Activated naive CD8-positive, alpha-beta T cell treated with anti-CD3 and anti-CD28 coated beads, Interleukin-2, amount 50 U/mL, for 24 hours (primary cell): Measurements from ENCODE around the gene RMDN2.
"Not testable (repeated sequence)": the region's sequence is repeated elsewhere in the genome, so short reads cannot be mapped to it uniquely, and the experiment has no call there.

Source experiments
- ATAC-seq: fragments of 150-1000 bp; cut with Tn5 transposase; one replicate; pipeline ENCODE4 v1.10.0; 2021
- DNase-seq: peaks from one replicate; pipeline ENCODE4 v3.0.0; 2021
- H3K27ac Mint-ChIP-seq: one replicate; pipeline ENCODE4 v1.8.0; 2021; ENCODE audit warnings: mild to moderate bottlenecking, mixed read lengths
- H3K27me3 Mint-ChIP-seq: one replicate; pipeline ENCODE4 v1.8.0; 2021; ENCODE audit warnings: mixed read lengths
- H3K36me3 Mint-ChIP-seq: one replicate; pipeline ENCODE4 v1.8.0; 2021; ENCODE audit warnings: low read depth, mixed read lengths
- H3K4me1 Mint-ChIP-seq: one replicate; pipeline ENCODE4 v1.8.0; 2021; ENCODE audit warnings: mixed read lengths
- H3K4me3 Mint-ChIP-seq: one replicate; pipeline ENCODE4 v1.8.0; 2021; ENCODE audit warnings: mild to moderate bottlenecking, moderate library complexity, mixed read lengths
- H3K9me3 Mint-ChIP-seq: one replicate; pipeline ENCODE4 v1.8.0; 2021; ENCODE audit warnings: mixed read lengths

RMDN2 gene

DNA sequence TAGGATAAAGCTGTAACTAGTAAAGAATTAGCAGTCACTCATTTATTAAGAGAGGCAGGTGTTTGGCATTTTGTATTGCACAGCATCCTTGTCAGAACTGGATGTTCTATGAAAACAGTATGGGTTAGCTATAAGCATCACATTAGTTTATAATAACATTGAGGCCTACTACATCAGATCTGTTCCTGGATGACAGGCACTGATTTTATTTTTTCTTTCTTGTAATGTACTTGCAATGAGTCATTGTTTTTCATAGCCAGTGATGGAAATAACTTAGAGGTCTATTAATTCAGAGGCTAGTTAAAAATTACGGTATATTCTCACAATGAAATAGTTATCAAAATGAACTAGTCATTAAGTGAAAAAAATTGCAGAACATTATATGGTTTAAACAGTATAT lies 13.0 kb upstream of the RMDN2 start:
- ATAC-seq: no peak
- H3K4me3 Mint-ChIP-seq: no peak overlapping the region
- no peaks in the 10 kb centered on the region for H3K36me3 Mint-ChIP-seq

DNA sequence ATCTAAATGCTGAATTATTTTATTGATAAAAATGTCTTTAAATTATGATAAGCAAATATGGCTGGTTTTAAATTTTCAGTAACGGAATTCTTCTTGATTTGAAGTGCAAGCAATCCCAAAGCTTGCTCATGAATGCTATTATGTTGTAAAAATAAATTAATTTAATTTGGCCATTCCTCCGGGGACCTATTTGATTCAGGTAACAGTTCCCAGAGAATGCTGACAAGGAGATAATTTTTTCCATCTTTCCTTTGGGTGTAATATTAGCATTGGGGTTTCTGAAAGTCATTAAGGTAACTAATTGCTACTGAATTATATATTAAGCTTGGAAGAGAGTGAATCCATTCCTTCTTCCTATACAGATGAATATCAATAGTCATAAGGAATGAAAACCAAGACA lies 12.5 kb upstream of the RMDN2 start:
- no peak for ATAC-seq
- DNase-seq: no peak
- no peak overlapping the region for H3K4me3 Mint-ChIP-seq
- H3K9me3 Mint-ChIP-seq: no peaks in the 10 kb centered on the region
- H3K27ac Mint-ChIP-seq: no peak overlapping the region
- no peaks in the 10 kb centered on the region for H3K4me1 Mint-ChIP-seq
- no peaks in the 10 kb centered on the region for H3K36me3 Mint-ChIP-seq
- H3K27me3 Mint-ChIP-seq: no peaks in the 10 kb centered on the region

More for the DNA sequence above, 13.0 kb upstream of the RMDN2 start:
- H3K9me3 Mint-ChIP-seq: no peaks in the 10 kb centered on the region
- peaks cover 2% of the 10 kb centered on the region for H3K27me3 Mint-ChIP-seq
- no peak overlapping the region for H3K27ac Mint-ChIP-seq
- H3K4me1 Mint-ChIP-seq: no peaks in the 10 kb centered on the region
- no peak for DNase-seq

GRCh38 chr2:37914340-37914739 lies 10.7 kb upstream of the RMDN2 start:
- Mint-ChIP-seq H3K27ac (no peak overlapping the region), H3K27me3 (peaks cover 1% of the 10 kb centered on the region), H3K9me3 (no peaks in the 10 kb centered on the region), H3K36me3 (no peaks in the 10 kb centered on the region), H3K4me3 (no peak overlapping the region), H3K4me1 (no peaks in the 10 kb centered on the region)
- DNase-seq (no peak), ATAC-seq (no peak)

GRCh38 chr2:37915773-37916172 lies 9.3 kb upstream of the RMDN2 start:
- Mint-ChIP-seq H3K9me3 (no peaks in the 10 kb centered on the region), H3K4me1 (no peaks in the 10 kb centered on the region), H3K36me3 (no peaks in the 10 kb centered on the region), H3K27ac (no peak overlapping the region), H3K27me3 (peaks cover 6% of the 10 kb centered on the region), H3K4me3 (no peak overlapping the region)
- no peak for DNase-seq
- no peak for ATAC-seq

DNA sequence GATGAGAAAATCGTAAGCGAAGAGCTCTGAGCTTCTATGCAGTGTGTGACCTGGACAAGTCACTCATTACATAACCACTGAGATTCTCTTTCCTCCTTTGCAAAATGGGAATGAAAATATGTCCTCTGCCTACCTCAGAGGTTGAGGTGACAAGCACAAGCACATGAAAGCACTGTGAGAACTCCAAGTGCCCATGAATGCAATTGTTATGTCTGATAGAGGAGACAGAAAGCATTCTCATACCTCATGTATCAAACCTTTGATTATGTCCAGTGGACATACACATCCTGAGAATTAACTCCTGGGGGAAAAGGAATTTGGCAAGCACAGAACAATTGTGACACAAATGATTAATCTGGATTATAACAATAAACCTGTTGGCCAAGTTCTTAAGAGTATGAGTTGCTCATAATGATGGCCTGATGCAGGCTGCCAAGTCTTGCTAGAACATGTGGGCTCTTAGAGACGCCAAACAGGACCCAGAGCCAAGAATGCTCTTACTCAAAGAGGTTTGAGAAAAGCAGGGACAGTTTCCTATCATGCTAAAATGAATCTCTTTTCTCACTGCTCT lies 8.5 kb upstream of the RMDN2 start:
- Mint-ChIP-seq H3K4me1 (no peaks in the 10 kb centered on the region), H3K27me3 (peaks cover 6% of the 10 kb centered on the region), H3K36me3 (no peaks in the 10 kb centered on the region), H3K9me3 (no peaks in the 10 kb centered on the region), H3K27ac (no peak overlapping the region), H3K4me3 (no peak overlapping the region)
- DNase-seq (no peak), ATAC-seq (no peak)

DNA sequence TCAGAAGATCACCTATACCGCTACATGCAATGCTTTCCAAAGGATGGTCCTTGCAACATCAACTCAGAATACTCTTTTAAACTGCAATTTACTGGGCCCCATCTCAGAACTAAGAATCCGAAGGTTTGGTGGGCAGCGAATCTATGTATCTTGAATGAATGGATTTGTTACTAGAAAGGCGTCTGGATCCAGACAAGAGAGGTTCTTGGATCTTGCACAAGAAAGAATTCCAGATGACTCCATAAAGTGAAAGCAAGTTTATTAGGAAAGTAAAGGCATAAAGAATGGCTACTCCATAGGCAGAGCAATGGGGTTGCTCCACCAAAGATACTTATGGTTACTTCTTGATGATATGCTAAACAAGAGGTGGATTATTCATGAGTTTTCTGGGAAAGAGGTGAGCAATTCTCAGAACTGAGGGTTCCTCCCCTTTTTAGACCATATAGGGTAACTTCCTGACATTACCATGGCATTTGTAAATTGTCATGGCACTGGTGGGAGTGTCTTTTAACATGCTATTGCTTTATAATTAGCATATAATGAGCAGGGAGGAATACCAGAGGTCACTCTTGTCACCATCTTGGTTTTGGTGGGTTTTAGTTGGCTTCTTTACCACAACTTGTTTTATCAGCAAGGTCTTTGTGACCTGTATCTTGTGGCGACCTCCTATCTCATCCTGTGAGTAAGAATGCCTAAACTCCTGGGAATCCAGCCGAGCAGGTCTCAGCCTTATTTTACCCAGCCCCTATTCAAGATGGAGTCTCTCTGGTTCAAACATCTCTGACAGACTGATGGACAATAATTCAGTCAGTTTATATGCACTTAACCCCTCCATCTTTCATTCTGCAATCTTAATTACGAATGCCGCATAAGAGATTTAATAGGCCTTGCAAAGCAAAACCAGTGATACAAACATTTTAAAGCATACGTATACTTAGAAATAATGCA lies 7.5 kb upstream of the RMDN2 start:
- H3K27ac Mint-ChIP-seq: no peak overlapping the region
- H3K36me3 Mint-ChIP-seq: no peaks in the 10 kb centered on the region

DNA sequence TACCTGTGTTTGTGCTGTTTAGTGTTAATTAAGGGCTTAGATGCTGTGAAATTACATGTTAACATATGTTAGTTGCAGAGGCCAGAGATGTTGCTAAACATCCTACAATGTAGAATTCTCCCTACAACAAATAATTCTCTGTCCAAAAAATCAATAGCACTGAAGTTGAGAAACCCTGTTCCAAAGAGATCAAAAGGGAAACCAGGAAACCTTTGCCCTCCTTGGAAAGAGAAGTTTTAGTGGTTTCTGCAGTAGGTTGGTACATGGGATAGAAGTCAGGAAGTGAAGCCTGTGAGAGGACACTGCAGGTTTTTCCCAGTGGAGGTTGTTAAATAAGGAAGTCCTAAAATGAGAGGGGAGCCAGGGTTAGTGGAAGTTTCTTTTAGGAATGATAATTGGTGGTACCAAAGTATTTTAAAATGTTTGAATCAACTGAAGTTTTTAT lies 6.3 kb upstream of the RMDN2 start:
- ATAC-seq (no peak), DNase-seq (no peak)
- Mint-ChIP-seq H3K4me1 (no peaks in the 10 kb centered on the region), H3K27me3 (peaks cover 12% of the 10 kb centered on the region), H3K27ac (no peak overlapping the region), H3K9me3 (no peaks in the 10 kb centered on the region), H3K36me3 (no peaks in the 10 kb centered on the region), H3K4me3 (no peak overlapping the region)

More for the DNA sequence above, 7.5 kb upstream of the RMDN2 start:
- no peak for ATAC-seq
- Mint-ChIP-seq H3K27me3 (peaks cover 9% of the 10 kb centered on the region), H3K4me3 (no peak overlapping the region), H3K4me1 (no peaks in the 10 kb centered on the region), H3K9me3 (no peaks in the 10 kb centered on the region)
- no peak for DNase-seq

DNA sequence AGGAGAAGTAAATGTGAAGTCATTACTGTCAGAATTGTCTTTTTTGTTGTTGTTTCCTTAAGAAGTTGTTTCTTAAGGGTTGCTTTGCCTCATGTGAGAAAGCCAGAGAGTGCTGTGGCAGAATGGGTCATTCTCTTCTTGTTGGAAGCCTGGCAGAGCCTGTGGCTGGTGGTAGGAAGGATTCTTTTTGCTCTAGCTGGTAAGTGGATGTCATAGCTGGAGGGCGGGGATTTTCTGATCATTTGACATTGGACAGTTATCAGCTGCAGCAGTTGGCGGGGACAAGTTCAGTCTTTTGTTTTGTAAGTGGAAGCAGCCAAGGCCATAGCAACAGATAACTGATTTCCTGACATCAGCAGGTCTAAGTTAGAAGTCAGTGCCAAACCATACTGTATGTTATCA lies 5.5 kb upstream of the RMDN2 start:
- no peak overlapping the region for H3K4me3 Mint-ChIP-seq
- H3K36me3 Mint-ChIP-seq: no peaks in the 10 kb centered on the region
- H3K27me3 Mint-ChIP-seq: peaks cover 12% of the 10 kb centered on the region
- H3K27ac Mint-ChIP-seq: no peak overlapping the region
- H3K9me3 Mint-ChIP-seq: no peaks in the 10 kb centered on the region
- peaks cover 7% of the 10 kb centered on the region for H3K4me1 Mint-ChIP-seq
- DNase-seq (no peak), ATAC-seq (no peak)

DNA sequence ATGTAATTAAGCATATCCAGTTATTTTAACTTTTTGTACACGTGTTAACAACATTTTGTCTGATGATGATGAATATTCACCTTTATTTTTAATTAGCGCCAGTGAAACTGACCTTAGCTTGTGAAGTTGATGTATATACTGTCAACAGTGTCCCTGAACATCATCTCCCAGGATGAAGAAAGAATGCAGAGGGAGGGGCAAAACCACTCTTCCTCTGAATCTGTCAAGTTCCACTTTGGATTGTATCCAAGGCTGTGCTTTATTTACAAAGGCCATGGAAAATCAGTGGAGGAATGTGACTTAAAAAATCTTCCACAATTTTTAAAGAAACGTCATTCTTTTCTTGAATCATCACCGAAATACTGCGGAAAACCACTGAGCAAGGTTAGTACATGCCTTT lies 4.5 kb upstream of the RMDN2 start:
- Mint-ChIP-seq H3K4me1 (peaks cover 9% of the 10 kb centered on the region), H3K36me3 (no peaks in the 10 kb centered on the region), H3K27ac (no peak overlapping the region), H3K9me3 (no peaks in the 10 kb centered on the region), H3K4me3 (no peak overlapping the region), H3K27me3 (peaks cover 12% of the 10 kb centered on the region)
- ATAC-seq (no peak), DNase-seq (no peak)

DNA sequence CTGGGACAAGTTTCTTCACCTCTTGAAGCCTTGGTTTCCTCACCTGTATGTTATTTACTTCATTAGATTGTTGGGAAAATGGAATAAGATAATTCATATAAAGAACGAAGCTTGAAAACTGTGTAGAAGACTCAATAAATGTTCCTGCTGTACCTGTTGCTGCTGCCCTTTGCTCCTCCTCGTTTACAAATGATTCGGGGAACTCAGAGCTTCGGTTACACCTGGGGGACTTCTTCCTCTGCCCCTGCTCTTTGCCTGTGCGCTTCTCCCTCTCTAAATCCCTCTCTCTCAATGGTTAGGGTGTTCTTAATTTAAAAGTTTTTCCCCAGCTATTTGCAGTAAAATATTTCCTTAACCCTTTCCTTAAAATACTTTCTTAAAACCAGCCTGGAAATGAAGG lies 3.3 kb upstream of the RMDN2 start:
- no peak for ATAC-seq

GRCh38 chr2:37923308-37924055 lies 1.6 kb upstream of the RMDN2 start:
- Mint-ChIP-seq H3K9me3 (no peaks in the 10 kb centered on the region), H3K4me1 (peaks cover 19% of the 10 kb centered on the region), H3K4me3 (peak overlapping the region; percentile 98), H3K27ac (no peak overlapping the region), H3K27me3 (peaks cover 10% of the 10 kb centered on the region), H3K36me3 (no peaks in the 10 kb centered on the region)
- ATAC-seq (no peak), DNase-seq (no peak)

More for the DNA sequence above, 3.3 kb upstream of the RMDN2 start:
- H3K27ac Mint-ChIP-seq: no peak overlapping the region
- H3K4me1 Mint-ChIP-seq: peaks cover 11% of the 10 kb centered on the region
- H3K36me3 Mint-ChIP-seq: no peaks in the 10 kb centered on the region
- H3K9me3 Mint-ChIP-seq: no peaks in the 10 kb centered on the region
- no peak for DNase-seq
- peaks cover 12% of the 10 kb centered on the region for H3K27me3 Mint-ChIP-seq
- H3K4me3 Mint-ChIP-seq: no peak overlapping the region

GRCh38 chr2:37926635-37927034 lies 1.5 kb downstream of the RMDN2 start:
- ATAC-seq (no peak), DNase-seq (no peak)
- Mint-ChIP-seq H3K27ac (no peak overlapping the region), H3K4me3 (no peak overlapping the region), H3K9me3 (no peaks in the 10 kb centered on the region), H3K4me1 (peaks cover 30% of the 10 kb centered on the region), H3K36me3 (peaks cover 4% of the 10 kb centered on the region), H3K27me3 (peaks cover 6% of the 10 kb centered on the region)

DNA sequence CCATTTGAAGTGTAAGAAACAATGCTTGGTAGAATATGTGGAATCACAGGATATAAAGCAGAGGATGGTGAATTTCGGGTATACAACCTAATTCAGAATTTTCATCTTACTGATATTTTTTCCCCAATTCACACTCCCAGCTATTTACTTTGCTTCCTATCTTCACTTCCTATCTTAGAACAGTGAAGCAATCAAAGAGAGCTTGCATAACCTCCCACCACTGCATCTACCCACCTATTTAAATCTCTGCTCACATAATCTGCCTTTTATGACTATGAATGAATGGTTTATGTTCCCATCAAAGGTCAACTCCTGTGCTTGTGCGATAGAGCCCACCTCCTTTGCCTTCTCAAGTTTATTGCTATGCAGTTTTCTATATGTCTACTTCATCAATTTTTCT lies 3.3 kb downstream of the RMDN2 start:
- ATAC-seq (no peak), DNase-seq (no peak)
- no peak overlapping the region for H3K4me3 Mint-ChIP-seq
- H3K4me1 Mint-ChIP-seq: peaks cover 30% of the 10 kb centered on the region
- H3K9me3 Mint-ChIP-seq: no peaks in the 10 kb centered on the region
- H3K27me3 Mint-ChIP-seq: no peaks in the 10 kb centered on the region
- no peak overlapping the region for H3K27ac Mint-ChIP-seq
- peaks cover 7% of the 10 kb centered on the region for H3K36me3 Mint-ChIP-seq

GRCh38 chr2:37930392-37930791 lies 5.3 kb downstream of the RMDN2 start:
- H3K27me3 Mint-ChIP-seq, H3K9me3 Mint-ChIP-seq, H3K4me3 Mint-ChIP-seq, ATAC-seq, H3K27ac Mint-ChIP-seq, H3K36me3 Mint-ChIP-seq, DNase-seq: not testable (repeated sequence)
- H3K4me1 Mint-ChIP-seq: peaks cover 37% of the 10 kb centered on the region

DNA sequence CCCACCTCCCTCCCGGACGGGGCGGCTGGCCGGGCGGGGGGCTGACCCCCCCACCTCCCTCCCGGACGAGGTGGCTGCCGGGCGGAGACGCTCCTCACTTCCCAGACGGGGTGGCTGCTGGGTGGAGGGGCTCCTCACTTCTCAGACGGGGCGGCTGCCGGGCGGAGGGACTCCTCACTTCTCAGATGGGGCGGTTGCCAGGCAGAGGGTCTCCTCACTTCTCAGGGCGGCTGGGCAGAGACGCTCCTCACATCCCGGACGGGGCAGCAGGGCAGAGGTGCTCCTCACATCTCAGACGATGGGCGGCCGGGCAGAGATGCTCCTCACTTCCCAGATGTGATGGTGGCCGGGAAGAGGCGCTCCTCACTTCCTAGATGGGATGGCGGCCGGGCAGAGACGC lies 7.8 kb downstream of the RMDN2 start:
- H3K4me3 Mint-ChIP-seq, H3K27ac Mint-ChIP-seq, DNase-seq, H3K36me3 Mint-ChIP-seq, H3K27me3 Mint-ChIP-seq, H3K9me3 Mint-ChIP-seq, ATAC-seq: not testable (repeated sequence)
- H3K4me1 Mint-ChIP-seq: peaks cover 53% of the 10 kb centered on the region
